HG03025 (cell line): ENCODE data around the gene GTF2H4.
"Not testable (repeated sequence)": the region's sequence is repeated elsewhere in the genome, so short reads cannot be mapped to it uniquely, and the experiment has no call there.

Experiments used
- ATAC-seq: cut with Tn5 transposase; IDR thresholded peaks from one replicate; pipeline ENCODE4 v1.9.1; 2021; ENCODE audit warnings: mild to moderate bottlenecking, moderate library complexity; ENCODE audit not compliant: unreplicated experiment, low FRiP score

The GTF2H4 gene

DNA sequence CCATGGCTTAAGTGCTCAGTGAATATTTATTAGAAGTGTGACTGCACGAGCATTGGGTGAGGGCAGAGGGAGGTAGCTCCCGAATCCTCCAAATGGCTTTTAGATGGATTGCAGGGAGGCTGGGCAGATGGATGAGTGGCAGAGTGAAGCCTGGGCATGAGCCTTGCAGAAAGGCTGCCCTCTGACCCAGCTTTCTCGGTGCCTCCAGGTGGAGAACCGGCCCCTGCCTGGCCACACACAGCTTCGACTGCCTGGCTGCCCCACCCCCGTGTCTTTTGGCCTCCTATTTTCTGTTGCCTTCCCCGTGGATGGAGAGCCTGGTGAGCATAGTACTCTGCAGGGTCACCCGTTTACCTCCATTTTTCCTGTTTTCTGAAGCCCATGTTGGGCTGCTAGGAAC lies 9.5 kb downstream of the GTF2H4 start:
- no peak for ATAC-seq

DNA sequence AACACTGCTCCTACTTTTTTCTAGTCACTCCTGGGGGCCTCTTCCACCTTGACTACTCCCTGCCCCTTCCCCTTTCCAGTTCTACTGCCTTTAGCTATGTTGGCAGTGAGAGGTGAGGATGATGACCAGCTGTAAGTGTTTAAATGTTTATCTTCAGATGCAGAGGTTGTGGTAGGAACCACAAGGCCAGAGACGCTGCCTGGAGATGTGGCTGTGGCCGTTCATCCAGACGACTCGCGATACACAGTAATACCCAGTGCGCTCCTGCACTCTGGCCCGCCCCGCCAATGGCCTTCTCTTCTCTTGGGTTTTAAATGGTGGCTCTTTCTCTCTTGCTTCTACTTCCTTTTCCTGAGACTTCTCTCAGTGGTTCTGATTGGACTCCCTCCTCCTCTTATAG lies 10.7 kb downstream of the GTF2H4 start:
- no peak for ATAC-seq

DNA sequence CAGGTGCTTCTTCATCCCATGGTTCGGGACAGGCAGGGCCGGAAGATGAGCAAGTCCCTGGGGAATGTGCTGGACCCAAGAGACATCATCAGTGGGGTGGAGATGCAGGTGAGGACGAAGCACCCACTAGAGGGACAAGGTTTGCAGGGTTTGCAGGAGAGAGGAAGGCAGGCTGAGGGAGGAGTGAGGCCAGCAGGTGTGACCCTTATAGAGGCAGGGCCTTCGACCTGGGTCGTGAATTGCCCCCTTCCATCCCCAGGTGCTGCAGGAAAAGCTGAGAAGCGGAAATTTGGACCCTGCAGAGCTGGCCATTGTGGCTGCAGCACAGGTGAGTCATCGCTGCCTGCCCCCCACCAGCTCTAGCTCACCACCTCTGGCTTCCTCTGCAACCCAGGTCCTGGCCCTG lies 14.4 kb downstream of the GTF2H4 start:
- ATAC-seq, result no peak

DNA sequence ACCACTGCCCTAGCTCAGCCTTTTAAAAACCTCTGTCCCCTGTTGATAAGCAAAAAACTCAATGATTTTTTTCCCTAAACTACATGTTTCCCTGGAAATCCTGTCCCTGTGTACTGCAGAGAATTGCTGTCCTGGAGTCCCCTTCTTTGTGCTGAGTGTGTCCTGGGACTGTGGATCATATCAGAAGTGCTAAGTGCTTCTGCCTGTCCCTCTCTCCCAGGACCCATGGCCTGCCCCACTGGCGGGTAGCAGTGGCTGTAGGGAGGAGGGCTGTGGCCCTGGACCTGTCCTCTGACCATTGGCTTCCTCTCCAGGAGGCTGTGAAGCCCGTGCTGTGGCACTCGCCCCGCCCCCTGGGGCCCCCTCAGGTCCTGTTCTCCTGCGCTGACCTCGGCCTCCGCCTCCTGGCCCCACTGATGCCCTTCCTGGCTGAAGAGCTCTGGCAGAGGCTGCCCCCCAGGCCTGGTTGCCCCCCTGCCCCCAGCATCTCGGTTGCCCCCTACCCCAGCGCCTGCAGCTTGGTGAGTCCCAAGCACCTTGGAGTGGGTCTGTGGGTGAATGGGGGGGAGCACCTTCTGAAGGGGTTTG lies 16.1 kb downstream of the GTF2H4 start:
- ATAC-seq, result not testable (repeated sequence)

DNA sequence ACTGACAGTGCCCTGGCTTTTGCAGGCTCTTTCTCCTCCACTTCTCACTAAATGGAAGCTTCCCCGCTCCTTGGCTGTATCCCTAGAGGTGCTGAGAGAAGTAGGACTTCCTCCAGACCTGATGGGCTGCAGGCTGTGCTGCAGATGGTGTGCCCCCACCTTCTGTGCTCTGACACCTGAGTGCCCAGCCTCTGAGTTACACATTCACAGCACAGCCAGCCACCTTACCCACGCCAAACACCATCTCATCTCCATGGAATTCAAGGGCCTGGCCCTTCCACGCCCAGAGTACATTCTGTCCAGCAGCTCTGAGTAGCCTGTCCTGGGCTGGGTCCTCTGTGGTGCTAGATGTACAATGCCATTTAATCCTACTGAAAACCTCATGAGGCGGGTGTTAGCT lies 18.6 kb downstream of the GTF2H4 start:
- ATAC-seq, result no peak

DNA sequence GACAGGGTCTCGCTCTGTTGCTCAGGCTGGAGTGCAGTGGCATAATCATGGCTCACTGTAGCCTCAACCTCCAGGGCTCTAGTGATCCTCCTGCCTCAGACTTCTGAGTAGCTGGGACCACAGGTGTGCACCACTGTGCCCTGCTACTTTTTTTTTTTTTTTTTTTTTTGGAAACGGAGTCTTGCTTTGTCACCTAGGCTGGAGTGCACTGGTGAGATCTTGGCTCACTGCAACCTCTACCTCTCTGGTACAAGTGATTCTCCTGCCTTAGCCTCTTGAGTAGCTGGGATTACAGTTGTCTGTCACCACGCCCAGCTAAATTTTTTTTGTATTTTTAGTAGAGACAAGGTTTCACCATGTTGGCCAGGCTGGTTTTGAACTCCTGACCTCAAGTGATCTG lies 19.1 kb downstream of the GTF2H4 start:
- not testable (repeated sequence) for ATAC-seq

DNA sequence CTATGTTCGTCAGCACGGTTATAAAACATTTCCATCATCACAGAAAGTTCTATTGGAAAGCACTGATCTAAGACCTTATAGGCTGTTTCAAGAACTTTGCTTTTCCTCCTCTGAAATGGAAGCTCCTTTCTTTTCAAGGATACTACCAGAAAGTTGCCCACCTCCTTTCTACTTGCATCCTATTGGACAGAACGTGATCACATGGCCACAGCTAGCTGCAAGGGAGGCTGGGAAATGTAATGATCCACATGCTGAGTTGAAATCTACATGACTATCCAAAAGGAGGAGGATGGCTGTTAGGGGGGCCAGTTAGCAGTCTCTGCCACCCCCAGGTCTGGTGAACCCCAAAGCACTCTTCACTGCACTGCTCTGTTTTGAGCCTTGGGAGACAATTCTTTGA lies 20.7 kb downstream of the GTF2H4 start:
- ATAC-seq, result no peak

DNA sequence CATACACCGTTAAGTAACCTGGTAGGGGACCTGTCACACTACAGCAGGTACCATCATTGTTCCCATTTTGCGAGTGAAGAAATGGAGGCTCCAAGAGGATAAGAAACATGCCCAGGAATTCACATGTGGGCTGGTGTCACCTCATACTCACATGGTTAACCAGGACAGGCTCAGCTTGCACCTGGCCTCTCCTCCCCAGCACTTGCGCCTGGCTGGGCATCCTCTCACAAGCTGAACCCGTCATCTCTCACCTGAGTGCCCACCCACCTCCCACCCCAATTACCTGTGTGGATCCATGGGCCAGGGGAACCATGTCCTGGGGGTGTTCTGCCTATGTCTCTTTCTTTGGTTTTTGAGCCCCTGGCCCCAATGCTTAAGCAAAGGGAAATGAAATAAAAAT lies 22.5 kb downstream of the GTF2H4 start:
- no peak for ATAC-seq

DNA sequence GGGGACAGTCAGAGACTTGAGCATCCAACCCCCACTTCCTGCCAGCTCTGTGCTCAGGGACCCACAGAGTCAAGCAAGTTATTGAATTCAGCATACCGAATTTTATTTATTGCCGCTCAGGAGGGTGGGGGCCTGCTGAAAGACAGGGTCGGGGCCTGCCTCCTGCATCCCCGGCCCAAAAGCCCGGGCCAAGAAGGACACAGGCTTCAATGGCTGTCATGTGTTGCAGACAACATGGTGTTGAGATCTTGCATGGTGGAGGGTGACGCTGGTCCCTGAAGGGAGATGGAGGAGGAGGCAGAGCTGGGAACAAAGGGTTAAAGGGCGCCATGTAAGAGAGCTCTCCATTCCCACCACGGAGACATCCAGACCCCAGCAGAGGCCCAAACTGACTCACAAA lies 23.3 kb downstream of the GTF2H4 start:
- no peak for ATAC-seq

DNA sequence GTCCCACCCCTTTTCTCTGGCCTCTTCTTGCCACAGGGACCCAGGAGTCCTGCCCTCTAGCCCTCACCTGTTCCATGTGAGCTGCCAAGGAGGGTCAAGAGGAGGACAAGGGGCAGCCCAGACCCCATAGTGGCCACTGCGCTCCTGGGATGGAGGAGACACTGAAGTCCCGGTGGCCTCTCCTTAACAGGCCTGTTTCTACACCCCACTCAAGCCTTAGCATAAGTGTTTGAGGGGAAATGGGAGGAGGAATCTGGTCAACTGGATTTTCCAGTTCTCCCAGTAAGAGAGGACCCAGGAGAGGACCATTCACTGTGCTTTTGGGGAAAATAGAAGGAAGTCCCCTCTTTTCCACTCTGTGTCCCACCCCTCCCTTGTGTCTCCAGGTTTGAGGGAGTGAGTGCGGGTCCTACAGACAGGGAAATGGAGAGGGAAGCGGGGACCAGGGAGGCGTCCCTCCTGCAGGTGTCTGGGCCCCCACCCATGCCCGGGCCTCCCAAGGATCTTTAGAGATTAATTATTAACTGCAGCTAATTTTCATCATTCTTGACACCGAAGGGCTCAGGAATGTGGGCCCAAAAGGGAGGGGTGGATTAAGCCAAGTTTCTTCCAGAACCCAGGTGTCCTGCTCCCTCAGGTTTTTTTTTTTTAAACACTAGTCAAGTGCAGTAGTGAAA lies 24.1 kb downstream of the GTF2H4 start, which contains the start of gene SFTA2:
TSS of gene SFTA2 (minus strand) at position 202 of the 677 bp plus-strand sequence. CDS start at position 128, 74 bp downstream.
- ATAC-seq, result no peak

DNA sequence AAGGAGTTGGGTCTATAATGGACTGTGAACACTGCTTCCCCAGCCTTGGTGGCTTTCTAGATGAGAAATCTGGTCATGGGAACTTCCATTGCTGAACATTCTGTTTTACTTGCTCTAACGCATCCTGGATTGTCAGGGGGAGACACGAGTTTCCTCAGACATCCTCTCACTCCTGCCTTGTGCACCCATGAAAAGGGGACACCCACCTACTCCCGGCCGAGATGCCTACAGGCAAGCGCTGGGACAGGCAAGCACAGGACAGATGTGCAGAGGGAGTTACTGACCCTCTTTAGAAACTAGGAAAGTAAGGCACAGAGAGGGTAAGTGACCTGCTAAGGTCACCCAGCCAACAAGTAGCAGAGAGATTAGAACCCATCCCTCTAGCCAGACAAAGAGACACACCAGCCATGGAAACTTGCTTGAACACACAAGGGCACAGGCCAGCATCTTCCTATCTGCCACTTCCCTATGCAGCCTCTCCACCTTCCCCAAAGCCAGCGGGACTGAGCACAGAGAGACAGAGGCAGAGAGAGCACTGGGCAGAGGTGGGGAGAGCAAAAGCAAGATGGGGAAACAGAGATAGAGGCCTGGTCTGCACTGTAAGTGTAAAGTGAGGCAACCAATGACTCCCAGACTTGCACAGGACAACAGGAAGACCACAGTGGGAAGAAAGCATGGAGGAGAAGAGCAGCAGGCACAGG lies 24.8 kb downstream of the GTF2H4 start:
- no peak for ATAC-seq

DNA sequence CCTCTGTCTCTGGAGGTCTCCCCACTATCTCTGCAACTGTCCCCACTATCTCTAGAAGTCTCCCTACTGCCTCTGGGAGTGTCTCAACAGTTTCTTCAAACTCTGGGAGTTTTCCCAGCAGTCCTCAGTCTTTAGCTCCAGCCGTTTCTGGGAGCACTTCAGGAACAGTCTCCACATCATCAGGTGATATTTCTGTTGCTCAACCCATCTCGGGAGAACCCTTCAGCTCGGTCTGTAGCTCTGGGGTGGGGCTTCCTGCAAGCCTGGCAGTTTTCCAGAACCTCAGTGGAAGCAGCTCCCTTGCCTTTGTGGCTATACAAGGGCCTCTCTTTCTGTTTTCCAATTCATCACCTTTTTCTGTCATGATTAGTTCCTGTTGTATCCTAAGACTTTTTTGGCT lies 27.0 kb downstream of the GTF2H4 start:
- no peak for ATAC-seq

DNA sequence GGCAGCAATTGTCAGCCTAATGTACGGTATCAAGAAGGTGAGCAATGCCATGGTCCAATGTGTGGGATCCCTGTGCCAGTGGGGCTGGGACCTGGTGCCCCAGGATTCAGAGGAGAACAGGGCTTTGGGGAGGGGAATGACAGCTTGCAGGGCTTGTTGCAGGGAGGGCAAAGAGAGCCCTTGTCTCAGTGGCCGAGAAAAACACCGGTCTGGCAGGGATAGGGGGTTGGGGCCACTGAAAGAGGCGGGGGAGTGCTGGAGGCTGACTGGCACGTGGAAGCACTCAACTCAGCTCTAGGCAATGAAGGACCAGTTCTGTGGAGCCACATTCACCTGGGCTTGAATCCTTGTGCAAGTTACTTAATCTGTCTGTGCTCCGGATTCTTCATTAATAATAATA lies 29.3 kb downstream of the GTF2H4 start:
- no peak for ATAC-seq

DNA sequence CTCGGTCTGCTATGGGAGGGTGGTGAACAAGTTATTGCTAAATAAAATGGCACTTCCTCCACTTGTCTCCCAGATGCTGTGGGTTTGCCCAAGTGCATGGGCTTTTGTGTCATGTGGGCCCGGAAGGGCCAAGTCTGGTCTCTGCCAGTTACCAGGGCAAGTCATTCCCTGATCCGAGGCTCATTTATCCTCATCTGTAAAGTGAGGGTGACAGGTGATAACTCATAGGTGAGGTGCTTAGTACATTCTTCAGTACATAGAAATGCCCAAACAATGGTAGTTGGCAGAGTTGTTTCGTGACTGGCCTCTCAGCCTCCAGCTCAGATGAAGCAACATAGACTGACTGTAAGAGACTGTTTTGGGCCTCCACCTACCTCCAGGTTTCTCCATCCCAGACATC lies 30.7 kb downstream of the GTF2H4 start:
- ATAC-seq, result no peak

DNA sequence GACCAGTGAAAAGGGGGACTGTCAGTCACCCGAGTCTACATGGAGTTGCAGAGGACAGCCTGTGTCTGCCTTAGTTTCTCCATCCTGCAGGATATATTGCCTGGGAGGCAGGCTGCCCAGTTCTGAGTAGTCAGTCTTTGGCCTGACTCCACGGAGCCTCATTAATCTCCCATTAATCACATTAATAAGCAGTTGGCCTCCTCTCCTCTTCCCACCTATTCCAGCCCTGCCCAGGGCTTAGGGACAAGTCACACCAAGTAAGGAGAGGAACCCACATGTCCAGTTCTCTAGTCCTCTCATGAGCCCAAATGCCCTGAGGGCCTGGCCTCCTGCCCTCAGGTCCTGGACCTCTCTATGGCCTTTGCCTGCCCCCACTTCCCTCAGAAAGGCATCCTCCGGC lies 31.5 kb downstream of the GTF2H4 start:
- no peak for ATAC-seq

DNA sequence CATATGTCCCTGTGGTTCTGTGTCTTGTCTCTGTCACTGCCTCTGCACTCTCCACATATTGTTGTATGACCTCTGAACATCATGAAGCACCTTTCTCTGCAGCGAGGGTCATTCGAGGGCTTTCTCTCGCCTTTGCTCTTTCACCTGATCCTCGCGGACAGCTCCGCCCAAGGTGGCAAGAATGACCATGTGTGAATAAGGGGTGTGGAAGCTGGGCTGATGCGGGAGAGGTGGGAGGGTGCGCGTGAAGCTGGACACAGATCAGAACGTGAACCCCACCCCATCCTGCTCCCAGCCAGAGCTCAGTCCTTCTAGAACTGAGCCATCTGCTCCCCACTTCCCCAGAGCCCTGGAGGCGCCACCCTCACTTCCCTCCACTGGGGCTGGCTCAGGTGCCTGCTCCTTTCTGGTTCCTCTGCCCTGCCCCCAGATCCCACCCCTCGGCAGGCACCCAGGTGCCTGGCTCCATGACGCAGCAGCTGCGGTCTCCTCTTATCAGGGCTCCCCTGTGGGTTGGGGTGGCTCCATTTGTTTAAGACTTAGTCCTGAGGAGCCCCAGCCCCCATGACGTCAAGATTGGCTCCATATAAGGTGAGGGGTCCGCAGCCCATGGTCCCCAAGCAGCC lies 32.5 kb downstream of the GTF2H4 start, which contains the start of gene MUCL3:
TSS of gene MUCL3 (plus strand) at position 613 of the 626 bp plus-strand sequence. CDS start 27 bp downstream, outside the sequence.
- ATAC-seq, result no peak

DNA sequence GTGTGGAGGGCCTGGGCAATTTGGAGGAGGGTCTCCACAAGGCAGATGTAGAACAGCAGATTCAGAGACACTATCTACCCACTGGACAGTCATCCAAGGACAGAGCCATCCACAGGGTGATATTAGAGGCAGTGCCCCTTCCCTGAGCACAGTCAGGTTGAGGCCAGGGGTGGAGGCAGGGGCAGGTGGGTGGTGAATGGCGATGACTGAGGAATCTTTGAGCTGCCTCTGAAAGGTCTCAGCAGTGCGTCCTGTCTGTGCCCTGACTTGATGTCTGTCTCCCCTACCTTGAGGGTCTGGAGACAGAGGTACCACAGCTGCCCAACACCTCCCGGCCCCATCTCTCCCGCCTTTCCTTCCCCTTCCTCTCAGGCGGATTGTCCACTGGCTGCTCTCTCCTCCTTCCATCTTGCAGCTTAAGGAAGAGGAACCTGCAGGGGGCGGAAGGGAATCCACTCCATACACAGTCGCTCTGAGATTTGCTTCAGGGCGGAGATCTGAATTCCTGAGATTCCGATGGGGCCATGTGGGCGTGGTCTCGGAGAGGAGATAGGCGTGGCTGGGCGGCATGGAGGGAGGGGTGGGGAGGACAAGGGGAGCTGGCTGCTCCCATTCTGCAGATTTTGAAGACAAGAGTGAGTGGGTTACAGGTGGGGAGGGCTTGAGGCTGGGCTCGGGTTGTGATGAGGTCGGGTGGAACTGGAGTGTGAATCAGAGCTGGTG lies 34.5 kb downstream of the GTF2H4 start:
- ATAC-seq, result no peak

DNA sequence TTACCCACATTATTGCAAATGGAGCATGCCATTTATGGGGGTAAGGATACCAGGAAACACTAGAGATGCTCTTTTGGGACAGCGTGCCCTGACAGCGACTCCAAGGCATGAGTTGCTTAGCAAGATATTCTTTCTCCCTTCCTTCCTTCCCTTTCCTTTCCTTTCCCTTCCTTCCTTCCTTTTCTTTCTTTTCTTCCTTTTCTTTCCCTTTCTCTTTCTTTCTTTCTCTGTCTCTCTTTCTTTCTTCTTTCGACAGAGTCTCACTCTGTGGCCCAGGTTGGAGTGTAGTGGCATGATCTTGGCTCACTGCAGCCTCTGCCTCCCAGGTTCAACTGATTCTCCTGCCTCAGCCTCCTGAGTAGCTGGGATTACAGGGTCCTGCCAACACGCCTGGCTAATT lies 36.0 kb downstream of the GTF2H4 start:
- no peak for ATAC-seq

DNA sequence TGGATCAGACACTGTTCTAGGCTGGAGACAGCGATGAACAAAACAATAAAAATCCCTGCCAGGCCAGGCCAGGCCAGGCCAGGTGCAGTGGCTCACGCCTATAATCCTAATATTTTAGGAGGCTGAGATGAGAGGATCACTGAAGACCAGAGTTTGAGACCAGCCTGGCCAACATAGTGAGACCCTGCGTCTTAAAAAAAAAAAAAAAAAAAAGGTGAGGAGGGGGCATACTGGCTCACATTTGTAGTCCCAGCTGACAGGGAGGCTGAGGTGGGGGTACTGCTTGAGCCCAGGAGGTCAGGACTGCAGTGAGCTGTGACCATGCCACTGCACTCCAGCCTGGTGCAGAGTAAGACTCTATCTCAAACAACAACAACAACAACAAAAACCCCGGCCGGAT lies 37.3 kb downstream of the GTF2H4 start:
- ATAC-seq, result no peak

DNA sequence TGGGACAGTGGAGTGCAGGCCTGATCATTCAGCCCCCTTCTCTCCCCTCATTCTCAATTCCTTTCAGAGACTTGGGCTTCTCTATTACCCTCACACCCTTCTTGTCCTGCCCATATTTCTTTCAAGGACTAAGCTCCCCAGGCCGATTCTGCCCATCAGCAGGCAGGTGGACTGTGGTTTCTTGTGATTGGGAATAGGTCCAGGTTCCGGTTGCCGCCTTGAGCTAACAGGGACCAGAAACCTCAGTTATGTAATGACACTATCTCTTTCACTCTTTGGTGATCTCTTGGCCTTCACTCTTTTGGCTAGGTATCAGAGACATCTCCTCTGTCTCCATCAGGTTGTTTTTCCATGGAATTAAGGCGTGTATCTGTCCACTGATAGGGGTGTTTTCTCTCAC lies 39.2 kb downstream of the GTF2H4 start:
- ATAC-seq, result no peak

DNA sequence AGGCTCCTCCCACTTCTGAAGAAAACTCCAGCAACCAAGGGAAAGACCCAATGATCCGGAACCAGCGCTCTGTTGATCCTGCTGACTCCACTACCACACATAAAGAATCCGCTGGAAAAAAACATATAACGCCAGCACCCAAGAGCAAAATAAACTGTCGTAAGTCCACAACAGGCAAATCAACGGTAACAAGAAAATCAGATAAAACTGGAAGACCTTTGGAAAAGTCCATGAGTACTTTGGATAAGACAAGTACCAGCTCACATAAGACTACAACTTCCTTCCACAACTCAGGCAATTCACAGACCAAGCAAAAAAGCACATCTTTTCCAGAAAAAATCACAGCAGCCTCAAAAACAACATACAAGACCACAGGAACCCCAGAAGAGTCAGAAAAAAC lies 40.8 kb downstream of the GTF2H4 start:
- ATAC-seq, result no peak
